Sigmoid colon (tissue), 7 donors: ENCODE results near the gene GET3. TPM values are rescaled to one million over a fixed set of nuclear protein-coding genes. Genes with fewer than 3 reads are reported as not detected.

Source experiments
- DNase-seq: peaks from one replicate; pipeline ENCODE4 v3.0.0-alpha.2; 2019
- H3K27ac ChIP-seq, 4 donors: fragments of 200-600 bp; sonication (generic); one replicate each; pipeline ENCODE4 v1.5.1; 2016 to 2019; ENCODE audit warnings: mild to moderate bottlenecking in 1 of 4
- H3K27me3 ChIP-seq, 3 donors: fragments of 200-600 bp; sonication (generic); one replicate each; pipeline ENCODE4 v1.5.1; 2019; ENCODE audit warnings: mild to moderate bottlenecking in 1 of 3
- H3K36me3 ChIP-seq, 4 donors: fragments of 200-600 bp; sonication (generic); one replicate each; pipeline ENCODE4 v1.5.1; 2016 to 2019
- H3K4me1 ChIP-seq, 4 donors: fragments of 200-600 bp; sonication (generic); one replicate each; pipeline ENCODE4 v1.5.1; 2017 to 2019
- H3K4me3 ChIP-seq, 4 donors: fragments of 200-600 bp; sonication (generic); one replicate each; pipeline ENCODE4 v1.5.1; 2017 to 2019; ENCODE audit warnings: mild to moderate bottlenecking in 2 of 4, moderate library complexity in 1 of 4
- H3K9me3 ChIP-seq, 4 donors: fragments of 200-600 bp in 3 of 4; sonication (generic) in 3 of 4; one replicate each; pipeline versions ENCODE4 v1.5.1 to v1.6.1; 2013 to 2019
- CTCF ChIP-seq, 4 experiments: fragments of 450-650 bp in 3 of 4; fragments of 200-600 bp in 1 of 4; IDR thresholded peaks; one replicate each; pipeline ENCODE4 v1.5.1; 2016 to 2019; ENCODE audit warnings: antibody characterized with exemption in 4 of 4, mild to moderate bottlenecking in 3 of 4, moderate library complexity in 2 of 4
- EP300 ChIP-seq, 4 donors: sonication (generic); formaldehyde crosslinking; IDR thresholded peaks; one replicate each; pipeline ENCODE4 v1.6.1; 2017; ENCODE audit warnings: antibody characterized with exemption in 4 of 4
- POLR2A ChIP-seq, 2 donors: fragments of 450-650 bp; IDR thresholded peaks; one replicate each; pipeline ENCODE4 v1.6.1; 2016; ENCODE audit warnings: antibody characterized with exemption in 2 of 2, mild to moderate bottlenecking in 2 of 2, moderate library complexity in 2 of 2
- POLR2AphosphoS5 ChIP-seq, 4 donors: sonication (generic); formaldehyde crosslinking; IDR thresholded peaks; one replicate each; pipeline ENCODE4 v1.6.1; 2017; ENCODE audit warnings: antibody characterized with exemption in 4 of 4
- WGBS, 2 donors: extraction: QIAGEN DNeasy Blood & Tissue Kit; methylation state at CpG; one replicate each; pipeline ENCODE4 v1.1.7; 2013; 5-methylcytosine and 5-hydroxymethylcytosine counted together
- intact Hi-C: fragments of 100-400 bp; cut with DNase I; formaldehyde crosslinking; loops from one replicate; pipeline ENCODE4 v1.15.1; 2023
- polyA plus RNA-seq, 3 donors: library from polyadenylated mRNA; stranded (reverse); fragments of 200-250 nt; gene quantifications; one replicate each; pipeline ENCODE4 v1.2.3, GENCODE V29; 2013
- total RNA-seq, 4 donors: library from RNA; depleted of rRNA; stranded (reverse); fragments of >200 nt; gene quantifications; one replicate each; pipeline ENCODE4 v1.1.0, GENCODE V29; 2016
- donor health status: healthy with polysubstance abuse.
- donor health status: Bipolar disorder and iron deficiency.
- donor health status: healthy.

GET3 gene
- total and polyA plus RNA-seq, 7 donors, result 34.6 to 121 (median 59.4) TPM

- TF ChIP-seq POLR2AphosphoS5 (IDR thresholded peaks at IDR 0.05), result no peak
- no peak for TF ChIP-seq CTCF (IDR thresholded peaks at IDR 0.05)
- no peak for TF ChIP-seq POLR2A (IDR thresholded peaks at IDR 0.05)
- no peak for TF ChIP-seq EP300 (IDR thresholded peaks at IDR 0.05)
- H3K4me3 ChIP-seq, result no peak overlapping the region
- H3K27ac ChIP-seq, result no peak overlapping the region
- no peak for DNase-seq
- peaks cover 0 to 27% (median 6%) of the 10 kb centered on the region in 3 donors for H3K27me3 ChIP-seq
- intact Hi-C loops, result no loop called here
- WGBS, 2 donors, result 9 to 36% methylated on average over 24 of the region's 24 CpGs
- H3K9me3 ChIP-seq, result peaks cover 0 to 3% (median 0%) of the 10 kb centered on the region in 4 donors
- peaks cover 10 to 31% (median 30%) of the 10 kb centered on the region in 4 donors for H3K36me3 ChIP-seq
- no peaks in the 10 kb centered on the region for H3K4me1 ChIP-seq
These were observed 12.7 kb downstream of the GET3 start for GRCh38 chr19:12749938-12750521.

DNA sequence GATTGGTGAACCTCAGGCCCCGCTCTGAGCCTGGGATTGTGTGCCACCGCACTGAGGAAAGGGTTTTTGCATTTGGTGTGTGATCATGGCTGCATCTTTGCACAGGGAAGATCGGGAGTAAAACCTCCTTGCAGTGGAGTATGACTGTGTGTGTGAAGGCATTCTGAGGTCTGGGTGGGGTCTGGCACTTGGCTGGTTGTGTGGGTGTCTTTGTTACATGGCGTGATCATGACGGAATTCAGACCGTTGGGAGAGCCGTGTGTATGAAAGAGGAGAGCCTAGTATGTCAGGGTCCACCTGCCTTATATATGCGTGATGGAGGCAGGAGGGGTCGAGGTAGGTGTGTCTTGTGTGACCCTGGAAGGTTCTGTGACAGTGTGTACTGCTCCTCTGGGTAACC is 13.6 kb downstream of the GET3 start:
- DNase-seq, result no peak
- 28 to 72% methylated on average over 9 of the region's 9 CpGs for WGBS, 2 donors
- Histone ChIP-seq H3K27ac (no peak overlapping the region), H3K9me3 (peaks cover 0 to 3% (median 0%) of the 10 kb centered on the region in 4 donors), H3K4me3 (no peak overlapping the region), H3K36me3 (peaks cover 1 to 23% (median 22%) of the 10 kb centered on the region in 4 donors), H3K4me1 (no peaks in the 10 kb centered on the region), H3K27me3 (peaks cover 0 to 27% (median 6%) of the 10 kb centered on the region in 3 donors)
- intact Hi-C loops, result no loop called here
- no peak for TF ChIP-seq POLR2A (IDR thresholded peaks at IDR 0.05)
- no peak for TF ChIP-seq CTCF (IDR thresholded peaks at IDR 0.05)
- TF ChIP-seq EP300 (IDR thresholded peaks at IDR 0.05), result no peak

GRCh38 chr19:12751635-12752034 is 14.3 kb downstream of the GET3 start, which contains the start of gene BEST2:
Gene BEST2 (plus strand): TSS chr19:12751791. CDS start chr19:12752593, 802 bp downstream.
- intact Hi-C loops, result no loop called here
- H3K36me3 ChIP-seq, result peaks cover 0 to 15% (median 15%) of the 10 kb centered on the region in 4 donors
- WGBS, 2 donors, result 18 to 52% methylated on average over 14 of the region's 14 CpGs
- no peaks in the 10 kb centered on the region for H3K4me1 ChIP-seq
- H3K27me3 ChIP-seq, result peaks cover 0 to 27% (median 6%) of the 10 kb centered on the region in 3 donors
- DNase-seq, result no peak
- TF ChIP-seq EP300 (IDR thresholded peaks at IDR 0.05), result no peak
- no peak for TF ChIP-seq CTCF (IDR thresholded peaks at IDR 0.05)
- no peak for TF ChIP-seq POLR2AphosphoS5 (IDR thresholded peaks at IDR 0.05)
- no peak for TF ChIP-seq POLR2A (IDR thresholded peaks at IDR 0.05)
- H3K27ac ChIP-seq, result no peak within 1 kb of the TSS
- H3K9me3 ChIP-seq, result peaks cover 0 to 3% (median 0%) of the 10 kb centered on the region in 4 donors
- H3K4me3 ChIP-seq, result no peak within 1 kb of the TSS

DNA sequence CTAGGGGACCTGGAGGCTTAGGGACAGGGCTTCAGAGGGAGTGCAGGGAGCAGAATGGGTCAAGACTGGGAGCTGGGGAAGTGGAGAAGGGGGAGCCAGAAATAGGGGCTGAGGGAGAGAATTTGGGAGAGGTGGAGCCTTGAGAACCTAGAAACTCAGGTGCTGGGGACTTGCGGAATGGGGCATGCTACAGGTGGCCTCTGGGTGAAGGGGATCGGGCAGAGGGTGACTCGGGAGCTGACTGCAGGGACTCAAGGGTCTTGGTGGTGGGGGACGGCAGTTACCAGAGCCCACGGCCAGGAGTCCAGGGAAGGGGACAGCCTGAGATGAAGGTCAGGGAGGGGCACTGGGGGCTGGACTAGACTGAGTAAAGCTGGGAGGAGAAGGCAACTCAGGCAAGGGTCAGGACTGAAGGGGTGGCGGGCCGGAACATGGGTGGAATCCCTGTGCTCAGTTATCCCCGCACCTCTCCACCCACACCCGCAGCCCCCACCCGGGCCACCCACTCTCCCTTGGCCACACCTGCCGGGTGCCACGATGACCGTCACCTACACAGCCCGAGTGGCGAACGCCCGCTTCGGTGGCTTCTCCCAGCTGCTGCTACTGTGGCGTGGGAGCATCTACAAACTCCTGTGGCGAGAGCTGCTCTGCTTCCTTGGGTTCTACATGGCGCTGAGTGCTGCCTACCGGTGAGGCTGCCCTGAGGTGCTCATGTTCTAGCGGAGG is 14.9 kb downstream of the GET3 start:
- Histone ChIP-seq H3K4me1 (peaks cover 0 to 3% (median 2%) of the 10 kb centered on the region in 4 donors), H3K9me3 (peaks cover 0 to 3% (median 0%) of the 10 kb centered on the region in 4 donors), H3K36me3 (peaks cover 0 to 10% (median 9%) of the 10 kb centered on the region in 4 donors), H3K4me3 (no peak overlapping the region), H3K27me3 (peaks cover 0 to 27% (median 6%) of the 10 kb centered on the region in 3 donors), H3K27ac (no peak overlapping the region)
- DNase-seq, result no peak
- WGBS, 2 donors, result 67 to 85% methylated on average over 23 of the region's 23 CpGs
- intact Hi-C loops, result no loop called here
- TF ChIP-seq POLR2AphosphoS5 (IDR thresholded peaks at IDR 0.05) (no peak), CTCF (IDR thresholded peaks at IDR 0.05) (no peak), POLR2A (IDR thresholded peaks at IDR 0.05) (no peak), EP300 (IDR thresholded peaks at IDR 0.05) (no peak)
